ENCODE measurements around the gene WDR81. TPM values are rescaled to one million over a fixed set of nuclear protein-coding genes. Genes with fewer than 3 reads are reported as not detected.

The WDR81 gene
- total RNA-seq: 23.7 TPM

GRCh38 chr17:1724351-1724868 lies at the start of gene WDR81:
TSS of gene WDR81 (plus strand) at chr17:1724704. CDS start at chr17:1724960, 256 bp downstream.

GRCh38 chr17:1684378-1685189 lies 39.9 kb upstream of the WDR81 start, which contains the start of gene PRPF8:
TSS of gene PRPF8 (minus strand) at chr17:1684867. CDS start at chr17:1684571, 296 bp downstream.

GRCh38 chr17:1709971-1710806 lies 14.3 kb upstream of the WDR81 start, which contains the start of gene TLCD2:
TSS of gene TLCD2 (minus strand) at chr17:1710377. CDS start at chr17:1710242, 135 bp downstream.

GRCh38 chr17:1742371-1743087 lies 18.0 kb downstream of the WDR81 start, which contains the start of gene SERPINF2:
TSS of gene SERPINF2 (plus strand) at chr17:1742871. CDS start at chr17:1744996, 2,125 bp downstream.

Other genes starting within 250 kb of the WDR81 start
- gene MYO1C, start 232.0 kb upstream of the WDR81 start, total RNA-seq: 69.0 TPM
- 74.9 TPM for gene INPP5K, start 208.1 kb upstream of the WDR81 start, total RNA-seq
- gene PITPNA, start 161.9 kb upstream of the WDR81 start, total RNA-seq: 47.5 TPM
- 21.1 TPM for gene SLC43A2, start 95.9 kb upstream of the WDR81 start, total RNA-seq
- 11.1 TPM for gene SCARF1, start 79.0 kb upstream of the WDR81 start, total RNA-seq
- gene RILP, start 74.8 kb upstream of the WDR81 start, total RNA-seq: 12.0 TPM
- 239 TPM for gene PRPF8, start 39.8 kb upstream of the WDR81 start, total RNA-seq
- gene TLCD2, start 14.3 kb upstream of the WDR81 start, total RNA-seq: 4.1 TPM
- 1.6 TPM for gene SERPINF2, start 18.2 kb downstream of the WDR81 start, total RNA-seq
- 916 TPM for gene SERPINF1, start 37.4 kb downstream of the WDR81 start, total RNA-seq
- gene SMYD4, start 105.2 kb downstream of the WDR81 start, total RNA-seq: 16.1 TPM
- gene RPA1, start 105.3 kb downstream of the WDR81 start, total RNA-seq: 48.8 TPM